HG02840 (cell line): Measurements from ENCODE around the gene MRPL12.

Source experiments
- ATAC-seq: cut with Tn5 transposase; IDR thresholded peaks from one replicate; pipeline ENCODE4 v1.9.1; 2021; ENCODE audit warnings: mild to moderate bottlenecking, moderate library complexity, moderate number of reproducible peaks; ENCODE audit not compliant: unreplicated experiment, low FRiP score

The MRPL12 gene

DNA sequence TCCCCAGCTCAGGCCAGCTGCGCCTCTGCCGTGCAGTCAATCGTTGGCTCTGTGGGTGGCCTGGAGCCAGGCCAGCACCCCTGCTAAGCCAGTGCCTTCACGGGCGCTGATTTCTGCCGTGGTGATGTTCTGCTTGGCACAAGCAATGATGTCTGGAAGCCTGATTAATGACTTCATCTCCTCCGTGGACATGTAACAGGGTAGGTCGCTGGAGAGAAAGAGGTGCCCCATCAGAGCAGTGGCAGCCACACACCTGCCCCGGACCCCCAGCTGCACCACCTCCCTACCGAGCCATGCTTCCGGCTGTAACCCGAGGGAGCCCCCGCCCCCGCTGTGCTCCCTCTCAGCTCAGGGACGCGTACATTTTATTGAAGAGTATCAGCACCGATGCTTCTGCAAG lies 21.5 kb upstream of the MRPL12 start:
- no peak for ATAC-seq

- no peak for ATAC-seq
Measured at GRCh38 chr17:81682565-81683207, 20.5 kb upstream of the MRPL12 start.

- peak; percentile 2 for ATAC-seq
Measured at GRCh38 chr17:81683208-81683583, 20.0 kb upstream of the MRPL12 start.

- ATAC-seq, result peak; percentile 90
Measured at GRCh38 chr17:81683584-81684441, 19.4 kb upstream of the MRPL12 start, which contains the start of the genes ARL16 and HGS. Gene ARL16, minus strand, starts transcription at chr17:81683797. Its CDS starts 44 bp downstream, at chr17:81683753. Gene HGS, plus strand, starts transcription at chr17:81684011. Its CDS starts 56 bp downstream, at chr17:81684067.

DNA sequence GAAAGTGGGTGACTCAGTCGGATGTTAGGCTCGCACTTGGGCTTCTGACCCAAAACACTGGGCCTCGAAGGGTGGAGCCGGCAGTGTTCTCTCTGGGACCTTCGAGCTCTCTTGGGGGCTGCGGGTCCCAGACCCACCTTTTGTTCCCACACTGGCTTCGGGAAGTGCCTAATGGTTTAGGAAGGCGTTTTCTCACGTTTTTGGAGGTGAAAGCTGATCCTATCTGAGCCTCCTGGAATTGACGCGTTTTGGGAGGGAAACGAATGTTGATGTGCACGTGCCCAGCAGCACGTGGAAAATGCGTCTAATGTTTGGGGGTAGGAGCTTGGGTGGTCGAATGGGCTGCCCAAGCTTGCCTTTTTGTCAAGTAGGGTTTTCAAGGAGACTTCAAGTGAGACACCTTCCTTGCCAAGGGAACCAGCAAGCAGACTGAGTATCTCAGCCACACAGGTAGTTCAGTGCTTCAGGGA lies 18.7 kb upstream of the MRPL12 start:
- ATAC-seq, result no peak

GRCh38 chr17:81685108-81685507 lies 18.1 kb upstream of the MRPL12 start:
- ATAC-seq, result no peak

GRCh38 chr17:81686614-81687013 lies 16.6 kb upstream of the MRPL12 start:
- no peak for ATAC-seq

DNA sequence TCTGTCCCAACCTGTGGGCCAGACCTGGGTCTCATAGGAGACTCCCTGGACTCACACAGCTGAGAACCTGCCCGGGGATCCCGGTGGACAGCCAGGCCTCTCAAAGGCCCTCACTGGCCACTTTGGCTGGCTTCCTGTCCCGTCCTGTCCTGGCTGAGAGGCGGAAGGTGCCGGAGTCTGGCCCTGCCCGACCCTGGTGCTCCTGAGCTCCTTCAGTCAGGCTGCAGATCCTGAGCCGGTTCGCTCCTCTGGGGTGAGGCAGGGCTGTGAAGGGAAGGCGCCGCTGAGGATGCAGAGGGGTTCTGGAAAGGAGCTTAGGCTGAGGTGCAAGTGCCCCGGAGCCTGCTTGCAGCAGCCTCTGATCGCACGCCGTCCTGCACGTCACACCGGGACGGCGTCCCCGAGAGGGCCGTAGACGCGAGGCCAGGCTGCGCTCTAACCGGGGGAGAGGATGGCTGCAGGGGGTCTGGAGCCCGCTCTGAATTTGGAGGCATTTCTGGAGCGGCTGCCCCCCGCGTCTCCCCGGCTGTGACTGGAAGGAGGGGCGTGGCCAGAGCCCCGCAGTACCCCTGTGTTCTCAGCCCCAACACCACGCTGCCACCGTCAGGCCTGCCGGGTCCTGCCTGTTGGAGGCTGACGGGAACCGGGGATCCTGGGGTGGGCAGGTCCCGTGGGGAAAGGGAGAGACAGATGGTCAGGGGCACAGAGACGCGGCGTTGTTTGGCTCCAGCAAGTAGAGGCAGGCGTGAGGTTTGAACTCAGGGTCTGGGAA lies 15.2 kb upstream of the MRPL12 start:
- no peak for ATAC-seq

- no peak for ATAC-seq
Measured at GRCh38 chr17:81688616-81689015, 14.6 kb upstream of the MRPL12 start.

- no peak for ATAC-seq
Measured at GRCh38 chr17:81690066-81690465, 13.1 kb upstream of the MRPL12 start.

GRCh38 chr17:81690549-81690948 lies 12.6 kb upstream of the MRPL12 start:
- no peak for ATAC-seq

DNA sequence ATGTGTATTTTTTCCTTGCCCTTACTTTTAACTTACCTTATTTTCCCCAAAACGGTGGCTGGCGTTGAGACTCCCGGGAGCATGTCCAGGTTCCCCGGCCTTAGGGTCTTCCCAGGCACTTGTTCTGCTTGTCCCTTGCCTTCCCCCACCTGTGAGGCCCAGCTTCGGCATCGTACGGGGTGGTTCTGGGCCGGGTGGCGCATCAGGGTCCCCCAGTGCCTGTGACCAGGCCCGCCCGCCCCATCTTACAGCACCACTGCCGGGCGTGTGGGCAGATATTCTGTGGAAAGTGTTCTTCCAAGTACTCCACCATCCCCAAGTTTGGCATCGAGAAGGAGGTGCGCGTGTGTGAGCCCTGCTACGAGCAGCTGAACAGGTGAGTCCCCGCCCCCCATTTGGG lies 12.0 kb upstream of the MRPL12 start:
- ATAC-seq, result no peak

- no peak for ATAC-seq
Measured at GRCh38 chr17:81691608-81692007, 11.6 kb upstream of the MRPL12 start.

- ATAC-seq, result no peak
Measured at GRCh38 chr17:81693509-81694210, 9.5 kb upstream of the MRPL12 start.

GRCh38 chr17:81694810-81695209 lies 8.4 kb upstream of the MRPL12 start:
- no peak for ATAC-seq

- ATAC-seq, result no peak
Measured at GRCh38 chr17:81695211-81695610, 8.0 kb upstream of the MRPL12 start.

DNA sequence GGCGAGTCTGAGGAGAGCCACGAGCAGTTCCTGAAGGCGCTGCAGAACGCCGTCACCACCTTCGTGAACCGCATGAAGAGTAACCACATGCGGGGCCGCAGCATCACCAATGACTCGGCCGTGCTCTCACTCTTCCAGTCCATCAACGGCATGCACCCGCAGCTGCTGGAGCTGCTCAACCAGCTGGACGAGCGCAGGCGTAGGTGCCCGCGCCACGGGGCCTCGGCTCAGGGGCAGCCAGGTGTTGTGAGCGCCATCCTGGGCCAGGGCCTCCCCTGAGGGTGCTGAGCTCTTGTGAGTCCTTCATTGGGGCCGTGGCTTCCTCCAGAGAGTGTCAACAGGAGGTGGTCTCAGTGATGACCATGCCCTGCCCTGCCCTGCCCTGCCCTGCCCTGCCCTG lies 7.4 kb upstream of the MRPL12 start:
- ATAC-seq, result no peak

DNA sequence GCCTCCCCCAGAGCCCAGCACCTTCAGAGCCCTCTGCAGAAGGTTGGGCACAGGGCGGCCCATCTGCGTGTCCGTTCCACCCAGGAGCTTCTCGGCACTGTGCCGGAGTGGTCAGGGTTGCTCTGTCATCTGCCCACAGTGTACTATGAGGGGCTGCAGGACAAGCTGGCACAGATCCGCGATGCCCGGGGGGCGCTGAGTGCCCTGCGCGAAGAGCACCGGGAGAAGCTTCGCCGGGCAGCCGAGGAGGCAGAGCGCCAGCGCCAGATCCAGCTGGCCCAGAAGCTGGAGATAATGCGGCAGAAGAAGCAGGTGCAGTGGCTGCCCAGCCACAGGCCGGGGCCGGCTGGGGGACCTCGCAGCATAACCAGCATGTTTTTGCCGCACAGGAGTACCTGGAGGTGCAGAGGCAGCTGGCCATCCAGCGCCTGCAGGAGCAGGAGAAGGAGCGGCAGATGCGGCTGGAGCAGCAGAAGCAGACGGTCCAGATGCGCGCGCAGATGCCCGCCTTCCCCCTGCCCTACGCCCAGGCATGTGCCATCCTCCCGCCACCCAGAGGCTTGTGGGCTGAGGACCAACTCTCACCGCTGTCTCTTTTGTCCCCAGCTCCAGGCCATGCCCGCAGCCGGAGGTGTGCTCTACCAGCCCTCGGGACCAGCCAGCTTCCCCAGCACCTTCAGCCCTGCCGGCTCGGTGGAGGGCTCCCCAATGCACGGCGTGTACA lies 6.8 kb upstream of the MRPL12 start:
- ATAC-seq, result no peak

- ATAC-seq, result no peak
Measured at GRCh38 chr17:81697261-81698044, 5.7 kb upstream of the MRPL12 start.
